Progenitor cell of endocrine pancreas (in vitro differentiated cells): ENCODE results near the gene IL16. TPM values are rescaled to one million over a fixed set of nuclear protein-coding genes. Genes with fewer than 3 reads are reported as not detected.
"Not testable (repeated sequence)": the region's sequence is repeated elsewhere in the genome, so short reads cannot be mapped to it uniquely, and the experiment has no call there.

Experiments
- DNase-seq: peaks from one replicate; pipeline ENCODE4 v3.0.0; 2021; ENCODE audit warnings: low spot score; ENCODE audit not compliant: unreplicated experiment
- H3K27ac Mint-ChIP-seq: 2 replicates; pipeline ENCODE4 v1.8.0; 2021; ENCODE audit warnings: mild to moderate bottlenecking, moderate library complexity, mixed read lengths
- H3K27me3 Mint-ChIP-seq: 2 replicates; pipeline ENCODE4 v1.8.0; 2021; ENCODE audit warnings: mixed read lengths
- H3K36me3 Mint-ChIP-seq: 2 replicates; pipeline ENCODE4 v1.8.0; 2022; ENCODE audit warnings: mixed read lengths; ENCODE audit not compliant: insufficient read depth
- H3K4me1 Mint-ChIP-seq: 2 replicates; pipeline ENCODE4 v1.8.0; 2021; ENCODE audit warnings: low read depth, mixed read lengths
- H3K4me3 Mint-ChIP-seq: 2 replicates; pipeline ENCODE4 v1.8.0; 2021; ENCODE audit warnings: low read depth, mild to moderate bottlenecking, moderate library complexity, mixed read lengths
- H3K9me3 Mint-ChIP-seq: 2 replicates; pipeline ENCODE4 v1.8.0; 2021; ENCODE audit warnings: low read depth, mixed read lengths
- CTCF ChIP-seq: fragments of 200-600 bp; sonication (generic); IDR thresholded peaks from one replicate; pipeline ENCODE4 v1.5.0; 2021; ENCODE audit warnings: antibody characterized with exemption, mild to moderate bottlenecking; ENCODE audit not compliant: unreplicated experiment
- total RNA-seq: library from RNA; stranded (reverse); gene quantifications from 2 replicates; pipeline ENCODE4 v1.2.1, GENCODE V29; 2021

IL16 gene
- total RNA-seq, 1 donor from 2014 or later = 0.38 TPM

- TF ChIP-seq CTCF = no peak
- peaks cover 11% of the 10 kb centered on the region for H3K27me3 Mint-ChIP-seq
- H3K4me1 Mint-ChIP-seq = no peaks in the 10 kb centered on the region
- no peaks in the 10 kb centered on the region for H3K9me3 Mint-ChIP-seq
- H3K27ac Mint-ChIP-seq = no peak overlapping the region
- H3K36me3 Mint-ChIP-seq = no peaks in the 10 kb centered on the region
- no peak overlapping the region for H3K4me3 Mint-ChIP-seq
- DNase-seq = no peak
Measured at GRCh38 chr15:81346611-81347010, 149.9 kb downstream of the IL16 start.

- Mint-ChIP-seq H3K36me3 (no peaks in the 10 kb centered on the region), H3K27me3 (peaks cover 11% of the 10 kb centered on the region), H3K4me3 (no peak overlapping the region), H3K4me1 (no peaks in the 10 kb centered on the region), H3K9me3 (no peaks in the 10 kb centered on the region), H3K27ac (no peak overlapping the region)
- no peak for DNase-seq
- no peak for TF ChIP-seq CTCF
Measured at GRCh38 chr15:81347910-81348309, 151.2 kb downstream of the IL16 start.

- not testable (repeated sequence) for DNase-seq, H3K27ac Mint-ChIP-seq, H3K4me1 Mint-ChIP-seq, H3K36me3 Mint-ChIP-seq, H3K4me3 Mint-ChIP-seq, H3K9me3 Mint-ChIP-seq
- peaks cover 11% of the 10 kb centered on the region for H3K27me3 Mint-ChIP-seq
Measured at GRCh38 chr15:81348691-81349090, 152.0 kb downstream of the IL16 start.

GRCh38 chr15:81349271-81349670 is 152.6 kb downstream of the IL16 start:
- Mint-ChIP-seq H3K27me3 (peaks cover 14% of the 10 kb centered on the region), H3K4me3 (no peak overlapping the region), H3K36me3 (no peaks in the 10 kb centered on the region), H3K9me3 (no peaks in the 10 kb centered on the region), H3K4me1 (no peaks in the 10 kb centered on the region), H3K27ac (no peak overlapping the region)
- no peak for TF ChIP-seq CTCF
- no peak for DNase-seq

- Mint-ChIP-seq H3K27me3 (peaks cover 12% of the 10 kb centered on the region), H3K27ac (no peak overlapping the region)
Measured at GRCh38 chr15:81351651-81352050, 155.0 kb downstream of the IL16 start.

More at GRCh38 chr15:81351651-81352050, 155.0 kb downstream of the IL16 start:
- no peak for DNase-seq
- no peaks in the 10 kb centered on the region for H3K4me1 Mint-ChIP-seq
- no peak for TF ChIP-seq CTCF
- no peak overlapping the region for H3K4me3 Mint-ChIP-seq
- H3K9me3 Mint-ChIP-seq = no peaks in the 10 kb centered on the region
- no peaks in the 10 kb centered on the region for H3K36me3 Mint-ChIP-seq
